ENCODE data around the gene CRYBB1.

DNA sequence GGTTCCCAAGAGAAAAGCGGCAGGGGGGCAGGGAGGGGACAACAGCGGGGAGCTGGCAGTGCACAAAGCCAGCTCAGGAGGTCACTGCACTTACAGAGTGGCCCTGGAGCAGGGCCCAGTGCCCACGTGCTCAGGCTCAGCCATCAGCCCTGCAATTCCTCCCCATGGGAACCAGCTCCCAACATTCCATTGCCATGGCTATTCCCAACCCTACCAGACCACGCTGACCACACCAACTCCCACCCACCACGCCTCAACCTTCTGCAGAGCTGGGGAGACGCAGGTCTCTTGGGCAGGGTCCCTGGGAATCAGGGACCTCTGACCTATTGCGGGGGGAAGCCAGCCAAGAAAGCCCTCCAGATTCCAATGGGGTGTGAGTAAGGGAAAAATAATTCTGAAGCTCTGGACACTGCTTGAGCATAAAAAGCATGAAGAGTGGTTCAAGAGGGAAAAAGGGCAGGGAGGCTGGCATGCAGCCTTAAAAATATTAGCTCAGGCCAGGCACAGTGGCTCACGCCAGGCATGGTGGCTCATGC is 67.3 kb downstream of the CRYBB1 start:
- TF ChIP-seq, protein P1, sequence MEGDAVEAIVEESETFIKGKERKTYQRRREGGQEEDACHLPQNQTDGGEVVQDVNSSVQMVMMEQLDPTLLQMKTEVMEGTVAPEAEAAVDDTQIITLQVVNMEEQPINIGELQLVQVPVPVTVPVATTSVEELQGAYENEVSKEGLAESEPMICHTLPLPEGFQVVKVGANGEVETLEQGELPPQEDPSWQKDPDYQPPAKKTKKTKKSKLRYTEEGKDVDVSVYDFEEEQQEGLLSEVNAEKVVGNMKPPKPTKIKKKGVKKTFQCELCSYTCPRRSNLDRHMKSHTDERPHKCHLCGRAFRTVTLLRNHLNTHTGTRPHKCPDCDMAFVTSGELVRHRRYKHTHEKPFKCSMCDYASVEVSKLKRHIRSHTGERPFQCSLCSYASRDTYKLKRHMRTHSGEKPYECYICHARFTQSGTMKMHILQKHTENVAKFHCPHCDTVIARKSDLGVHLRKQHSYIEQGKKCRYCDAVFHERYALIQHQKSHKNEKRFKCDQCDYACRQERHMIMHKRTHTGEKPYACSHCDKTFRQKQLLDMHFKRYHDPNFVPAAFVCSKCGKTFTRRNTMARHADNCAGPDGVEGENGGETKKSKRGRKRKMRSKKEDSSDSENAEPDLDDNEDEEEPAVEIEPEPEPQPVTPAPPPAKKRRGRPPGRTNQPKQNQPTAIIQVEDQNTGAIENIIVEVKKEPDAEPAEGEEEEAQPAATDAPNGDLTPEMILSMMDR (IDR thresholded peaks at IDR 0.05), result no peak
- TF ChIP-seq EZH2 (IDR thresholded peaks at IDR 0.05; ENCODE audit: borderline replicate concordance, insufficient read depth, low read depth, low read length, poor library complexity, severe bottlenecking), result no peak
